ENCODE results near the gene ARL5B.

The ARL5B gene

DNA sequence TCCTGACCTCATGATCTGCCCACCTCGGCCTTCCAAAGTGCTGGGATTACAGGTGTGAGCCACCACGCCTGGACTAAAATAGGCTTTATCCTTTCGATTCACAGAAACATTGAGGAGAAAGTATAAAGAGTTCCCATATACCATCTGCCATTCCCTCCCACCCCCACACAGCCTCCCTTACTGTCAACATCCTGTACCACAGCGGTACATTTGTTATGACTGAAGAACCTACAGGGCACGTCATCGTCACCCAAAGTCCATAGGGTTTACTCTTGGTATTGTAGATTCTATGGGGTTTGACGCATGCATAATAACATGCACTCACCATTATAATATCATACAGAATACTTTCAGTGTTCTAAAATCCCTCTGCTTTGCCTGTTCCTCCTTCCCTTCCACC lies 28.0 kb downstream of the ARL5B start:
- Histone ChIP-seq H3K9me3 (ENCODE audit: control insufficient read depth, low read length) (no peaks in the 10 kb centered on the region), H3K27me3 (ENCODE audit: control insufficient read depth, insufficient read depth, low read length) (no peaks in the 10 kb centered on the region), H3K36me3 (ENCODE audit: control insufficient read depth, insufficient read depth, low read length) (no peaks in the 10 kb centered on the region), H3K4me3 (ENCODE audit: low read length) (no peak overlapping the region), H3K9ac (ENCODE audit: low read length) (no peak overlapping the region), H3K4me1 (ENCODE audit: control insufficient read depth, insufficient read depth, low read length) (no peaks in the 10 kb centered on the region)

DNA sequence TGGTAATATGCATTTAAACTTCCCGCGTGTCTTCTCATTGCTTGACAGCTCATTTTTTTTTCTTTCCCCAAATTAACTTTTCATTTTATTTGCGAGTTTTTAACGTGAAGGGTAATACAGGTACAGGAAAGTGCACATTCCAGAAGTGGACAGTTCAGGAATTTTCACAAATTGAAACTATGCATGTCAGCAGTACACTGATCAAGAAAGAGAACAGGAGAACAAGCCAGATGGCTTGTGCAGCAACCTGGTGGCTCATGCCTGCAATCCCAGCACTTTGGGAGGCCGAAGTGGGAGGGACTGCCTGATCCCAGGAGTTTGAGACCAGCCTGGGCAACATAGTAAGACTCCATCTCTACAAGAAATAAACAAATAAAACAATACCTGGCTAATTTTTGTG lies 28.5 kb downstream of the ARL5B start:
- Histone ChIP-seq H3K9me3 (ENCODE audit: control insufficient read depth, low read length) (no peaks in the 10 kb centered on the region), H3K4me3 (ENCODE audit: low read length) (no peak overlapping the region), H3K36me3 (ENCODE audit: control insufficient read depth, insufficient read depth, low read length) (no peaks in the 10 kb centered on the region), H3K9ac (ENCODE audit: low read length) (no peak overlapping the region), H3K4me1 (ENCODE audit: control insufficient read depth, insufficient read depth, low read length) (no peaks in the 10 kb centered on the region), H3K27me3 (ENCODE audit: control insufficient read depth, insufficient read depth, low read length) (no peaks in the 10 kb centered on the region)

DNA sequence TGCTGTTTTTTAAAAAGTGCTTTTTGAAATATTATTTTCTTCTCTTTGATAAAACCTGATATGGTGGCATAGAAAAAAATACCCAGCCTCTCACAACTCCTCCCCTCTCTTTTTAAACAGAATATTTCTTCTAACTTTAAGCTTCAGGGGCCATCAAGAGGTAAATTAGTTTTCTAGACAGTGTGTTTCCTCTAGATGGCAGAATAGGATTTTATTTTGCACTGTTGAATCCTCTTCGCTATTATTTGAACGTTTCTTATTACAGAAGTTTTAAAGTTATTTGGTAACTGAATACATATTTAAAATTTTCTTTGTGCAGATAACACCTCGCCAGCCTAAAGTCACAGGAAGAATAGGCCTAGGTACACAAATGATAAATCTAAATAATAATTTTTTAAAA lies 30.3 kb downstream of the ARL5B start:
- no peaks in the 10 kb centered on the region for H3K27me3 ChIP-seq (ENCODE audit: control insufficient read depth, insufficient read depth, low read length)
- no peaks in the 10 kb centered on the region for H3K4me1 ChIP-seq (ENCODE audit: control insufficient read depth, insufficient read depth, low read length)
- no peak overlapping the region for H3K9ac ChIP-seq (ENCODE audit: low read length)
- H3K36me3 ChIP-seq (ENCODE audit: control insufficient read depth, insufficient read depth, low read length), result no peaks in the 10 kb centered on the region
- H3K4me3 ChIP-seq (ENCODE audit: low read length), result no peak overlapping the region
- no peaks in the 10 kb centered on the region for H3K9me3 ChIP-seq (ENCODE audit: control insufficient read depth, low read length)

DNA sequence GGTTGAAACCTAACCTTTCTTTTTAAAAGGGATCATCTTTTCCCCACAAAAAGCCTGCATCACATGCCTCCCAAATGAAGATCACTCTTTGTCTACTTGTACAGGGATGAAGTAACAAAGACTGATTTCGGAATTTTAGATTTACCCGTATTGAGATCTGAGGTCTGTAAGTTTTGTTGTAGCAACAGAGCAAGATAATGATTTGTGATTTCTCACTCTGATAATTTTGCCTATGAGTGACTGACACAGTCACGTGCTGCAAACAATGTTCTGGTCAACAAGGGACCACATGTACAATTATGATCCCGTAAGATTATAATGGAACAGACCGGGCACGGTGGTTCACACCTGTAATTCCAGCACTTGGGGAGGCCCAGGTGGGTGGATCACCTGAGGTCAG lies 31.3 kb downstream of the ARL5B start:
- no peaks in the 10 kb centered on the region for H3K27me3 ChIP-seq (ENCODE audit: control insufficient read depth, insufficient read depth, low read length)
- H3K9me3 ChIP-seq (ENCODE audit: control insufficient read depth, low read length), result no peaks in the 10 kb centered on the region
- no peaks in the 10 kb centered on the region for H3K36me3 ChIP-seq (ENCODE audit: control insufficient read depth, insufficient read depth, low read length)
- H3K4me1 ChIP-seq (ENCODE audit: control insufficient read depth, insufficient read depth, low read length), result no peaks in the 10 kb centered on the region
- no peak overlapping the region for H3K4me3 ChIP-seq (ENCODE audit: low read length)
- H3K9ac ChIP-seq (ENCODE audit: low read length), result no peak overlapping the region

DNA sequence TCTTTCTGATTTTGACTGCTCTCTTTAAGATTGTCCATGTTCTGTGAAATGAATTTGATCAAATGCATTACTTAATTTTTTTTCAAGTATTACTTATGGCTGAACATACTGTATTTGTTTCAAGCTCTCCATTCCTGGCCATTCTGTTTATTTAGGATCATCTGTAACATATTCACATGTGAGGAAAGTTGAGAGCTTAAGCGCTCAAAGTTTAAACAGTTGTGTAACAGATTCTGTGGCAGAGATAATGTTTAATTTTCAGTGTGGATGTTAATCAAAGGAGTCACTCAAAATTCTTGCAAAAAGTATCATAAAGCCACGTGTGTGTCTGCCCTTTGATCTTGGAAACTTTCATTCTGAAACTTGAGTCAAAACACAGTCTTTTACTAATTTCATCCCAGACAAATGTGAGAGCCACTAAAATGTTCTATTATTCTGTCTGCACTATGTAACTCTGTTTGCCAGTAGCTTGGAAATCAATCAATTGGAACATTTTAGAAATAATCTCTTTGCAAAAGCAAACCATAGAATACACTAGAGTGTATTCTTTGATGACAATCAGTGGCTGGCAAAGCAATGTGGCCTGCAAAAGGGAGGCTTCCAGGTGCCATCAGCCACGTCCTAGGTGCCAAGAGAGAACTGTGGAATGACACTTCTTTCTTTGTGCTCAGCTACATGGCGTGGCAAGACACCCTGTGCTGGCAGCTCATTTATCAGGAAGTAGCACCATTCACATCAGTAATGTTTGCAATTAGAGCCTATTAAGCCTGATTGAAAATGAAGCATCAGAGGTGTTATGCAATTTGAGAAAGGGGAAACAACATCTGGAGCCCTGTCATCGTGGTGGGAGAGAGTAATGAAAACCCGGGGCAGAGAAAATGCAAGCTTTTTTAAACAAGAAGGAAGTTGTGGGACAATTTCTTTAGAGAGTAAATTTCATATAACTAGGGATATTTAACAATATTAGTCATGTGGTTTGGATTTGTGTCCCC lies 40.9 kb downstream of the ARL5B start:
- Histone ChIP-seq H3K9me3 (ENCODE audit: control insufficient read depth, low read length) (no peaks in the 10 kb centered on the region), H3K9ac (ENCODE audit: low read length) (no peak overlapping the region), H3K4me1 (ENCODE audit: control insufficient read depth, insufficient read depth, low read length) (no peaks in the 10 kb centered on the region), H3K27me3 (ENCODE audit: control insufficient read depth, insufficient read depth, low read length) (no peaks in the 10 kb centered on the region), H3K36me3 (ENCODE audit: control insufficient read depth, insufficient read depth, low read length) (no peaks in the 10 kb centered on the region), H3K4me3 (ENCODE audit: low read length) (no peak overlapping the region)

DNA sequence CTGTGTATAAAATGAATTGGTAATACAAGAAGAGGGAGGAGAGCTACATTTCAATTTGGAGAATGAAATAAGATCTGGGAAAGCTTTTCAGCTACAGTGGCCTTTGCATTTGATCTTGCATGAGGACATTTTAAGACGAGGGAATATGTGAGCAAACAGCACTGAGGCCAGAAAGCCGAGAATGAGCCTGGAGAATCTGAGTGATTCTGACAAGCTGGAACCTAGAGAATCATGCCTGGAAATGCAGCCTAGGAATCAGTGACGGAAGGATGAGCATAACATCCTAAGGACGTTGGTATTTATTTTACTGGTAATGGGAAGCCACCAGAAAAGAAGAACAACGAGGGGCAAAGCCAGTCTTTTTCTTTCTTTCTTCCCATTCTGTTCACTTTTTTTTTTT lies 44.3 kb downstream of the ARL5B start:
- no peaks in the 10 kb centered on the region for H3K27me3 ChIP-seq (ENCODE audit: control insufficient read depth, insufficient read depth, low read length)
- no peaks in the 10 kb centered on the region for H3K9me3 ChIP-seq (ENCODE audit: control insufficient read depth, low read length)
- no peaks in the 10 kb centered on the region for H3K36me3 ChIP-seq (ENCODE audit: control insufficient read depth, insufficient read depth, low read length)
- H3K4me1 ChIP-seq (ENCODE audit: control insufficient read depth, insufficient read depth, low read length), result no peaks in the 10 kb centered on the region
- no peak overlapping the region for H3K9ac ChIP-seq (ENCODE audit: low read length)
- H3K4me3 ChIP-seq (ENCODE audit: low read length), result no peak overlapping the region

DNA sequence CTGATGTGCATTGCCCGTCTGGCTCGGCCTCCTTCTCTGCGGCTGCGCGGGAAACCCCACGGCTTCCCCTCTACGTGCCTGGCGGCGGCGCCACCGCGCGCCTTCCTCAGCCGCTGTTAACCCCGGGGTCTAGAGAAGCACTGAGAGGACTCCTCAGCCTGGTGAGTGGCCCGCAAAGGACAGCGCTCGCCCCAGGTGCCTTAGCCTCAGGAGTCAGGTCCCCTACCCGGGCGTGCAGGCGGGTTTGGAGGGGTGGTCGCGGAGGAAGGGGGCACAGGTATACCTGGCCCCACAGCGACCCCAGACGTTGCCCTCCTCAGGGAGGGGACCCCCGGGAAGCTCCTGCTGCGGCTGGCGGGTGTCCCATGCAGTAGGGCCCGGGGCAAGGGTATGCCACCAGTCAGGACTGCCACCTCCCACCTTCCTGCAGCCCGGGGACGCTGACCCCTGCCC lies 51.0 kb downstream of the ARL5B start:
- H3K9me3 ChIP-seq (ENCODE audit: control insufficient read depth, low read length), result no peaks in the 10 kb centered on the region
- H3K36me3 ChIP-seq (ENCODE audit: control insufficient read depth, insufficient read depth, low read length), result no peaks in the 10 kb centered on the region
- H3K9ac ChIP-seq (ENCODE audit: low read length), result no peak overlapping the region
- no peak overlapping the region for H3K4me3 ChIP-seq (ENCODE audit: low read length)
- H3K4me1 ChIP-seq (ENCODE audit: control insufficient read depth, insufficient read depth, low read length), result no peaks in the 10 kb centered on the region
- no peaks in the 10 kb centered on the region for H3K27me3 ChIP-seq (ENCODE audit: control insufficient read depth, insufficient read depth, low read length)

DNA sequence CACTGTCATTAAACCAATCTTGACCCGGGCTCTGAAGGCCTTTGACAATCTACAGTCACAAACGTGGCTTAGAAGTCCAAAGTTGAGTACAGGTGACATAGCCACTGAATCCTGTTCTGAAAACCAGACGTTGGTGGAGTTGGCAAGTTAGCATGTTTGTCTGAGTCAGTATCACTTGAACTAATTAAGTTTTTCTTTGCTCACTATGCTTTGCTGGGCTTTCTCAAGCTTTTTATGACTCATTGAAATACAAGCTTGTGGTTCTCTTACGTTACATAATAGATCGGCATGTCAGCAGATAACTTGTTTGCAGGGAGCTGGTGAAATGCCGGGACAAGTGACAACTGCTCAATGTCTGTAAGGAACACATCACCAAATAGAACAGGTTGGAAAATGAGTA lies 53.8 kb downstream of the ARL5B start:
- no peaks in the 10 kb centered on the region for H3K27me3 ChIP-seq (ENCODE audit: control insufficient read depth, insufficient read depth, low read length)
- H3K9ac ChIP-seq (ENCODE audit: low read length), result no peak overlapping the region
- H3K4me3 ChIP-seq (ENCODE audit: low read length), result no peak overlapping the region
- H3K36me3 ChIP-seq (ENCODE audit: control insufficient read depth, insufficient read depth, low read length), result no peaks in the 10 kb centered on the region
- no peaks in the 10 kb centered on the region for H3K4me1 ChIP-seq (ENCODE audit: control insufficient read depth, insufficient read depth, low read length)
- H3K9me3 ChIP-seq (ENCODE audit: control insufficient read depth, low read length), result no peaks in the 10 kb centered on the region

DNA sequence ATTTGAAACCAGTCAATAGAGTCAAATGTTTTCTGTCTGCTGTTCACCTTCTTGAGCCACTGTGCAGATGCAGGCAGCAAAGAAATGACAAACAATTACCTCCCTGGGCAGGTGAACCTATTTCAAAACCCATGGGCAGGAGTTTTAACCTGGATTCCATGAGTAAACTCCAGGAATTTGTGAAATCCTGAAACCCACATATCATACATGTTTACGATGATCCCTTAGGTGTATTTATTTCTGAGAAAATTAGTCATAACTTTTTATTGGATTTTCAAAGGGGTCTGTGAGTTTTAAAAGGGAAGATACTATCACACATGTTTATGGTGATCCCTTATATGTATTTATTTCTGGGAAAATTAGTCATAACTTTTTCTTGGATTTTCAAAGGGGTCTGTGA lies 59.8 kb downstream of the ARL5B start:
- Histone ChIP-seq H3K4me1 (ENCODE audit: control insufficient read depth, insufficient read depth, low read length) (no peaks in the 10 kb centered on the region), H3K27me3 (ENCODE audit: control insufficient read depth, insufficient read depth, low read length) (no peaks in the 10 kb centered on the region), H3K9ac (ENCODE audit: low read length) (no peak overlapping the region), H3K4me3 (ENCODE audit: low read length) (no peak overlapping the region), H3K9me3 (ENCODE audit: control insufficient read depth, low read length) (no peaks in the 10 kb centered on the region), H3K36me3 (ENCODE audit: control insufficient read depth, insufficient read depth, low read length) (no peaks in the 10 kb centered on the region)

DNA sequence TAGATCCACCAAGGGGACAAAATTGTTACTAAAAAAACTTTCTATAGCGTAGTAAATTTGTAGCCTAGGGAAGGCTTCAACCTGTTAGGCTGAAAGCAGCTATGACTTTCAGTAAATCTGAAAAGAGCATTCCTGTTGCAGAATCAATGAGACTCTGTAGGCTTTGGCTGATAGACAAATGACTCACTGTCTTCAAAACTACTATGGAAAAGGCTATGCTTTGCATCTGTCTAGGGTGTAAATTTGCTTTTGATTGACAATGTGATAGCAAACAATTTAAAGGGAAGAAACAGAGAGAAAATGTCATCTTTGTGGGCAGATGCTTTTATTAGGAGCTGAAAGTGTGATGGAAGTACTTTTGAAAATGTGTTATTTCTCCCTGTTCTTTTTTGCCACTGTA lies 60.6 kb downstream of the ARL5B start:
- Histone ChIP-seq H3K27me3 (ENCODE audit: control insufficient read depth, insufficient read depth, low read length) (no peaks in the 10 kb centered on the region), H3K36me3 (ENCODE audit: control insufficient read depth, insufficient read depth, low read length) (no peaks in the 10 kb centered on the region), H3K9me3 (ENCODE audit: control insufficient read depth, low read length) (no peaks in the 10 kb centered on the region), H3K4me3 (ENCODE audit: low read length) (no peak overlapping the region), H3K9ac (ENCODE audit: low read length) (no peak overlapping the region), H3K4me1 (ENCODE audit: control insufficient read depth, insufficient read depth, low read length) (no peaks in the 10 kb centered on the region)

DNA sequence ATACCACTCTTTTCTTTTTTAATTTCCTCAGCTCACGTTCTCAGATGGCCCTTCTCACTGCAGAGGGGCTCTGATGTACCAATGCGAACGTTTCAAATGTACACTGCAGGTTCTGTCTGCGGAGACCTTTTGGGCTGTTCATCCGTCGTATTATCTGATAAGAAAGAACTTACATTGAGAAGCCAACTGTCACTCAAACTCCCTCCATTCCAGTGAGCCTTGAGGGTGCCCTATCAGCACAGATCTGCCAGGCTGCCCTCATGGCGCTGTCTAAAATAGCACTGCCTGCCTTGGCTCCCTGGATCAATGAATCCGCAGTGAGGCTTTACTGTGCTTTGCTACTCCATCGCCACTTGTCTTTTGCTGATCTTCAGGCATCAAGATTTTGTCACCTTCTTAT lies 61.8 kb downstream of the ARL5B start:
- Histone ChIP-seq H3K4me3 (ENCODE audit: low read length) (no peak overlapping the region), H3K36me3 (ENCODE audit: control insufficient read depth, insufficient read depth, low read length) (no peaks in the 10 kb centered on the region), H3K9me3 (ENCODE audit: control insufficient read depth, low read length) (no peaks in the 10 kb centered on the region), H3K9ac (ENCODE audit: low read length) (no peak overlapping the region), H3K4me1 (ENCODE audit: control insufficient read depth, insufficient read depth, low read length) (no peaks in the 10 kb centered on the region), H3K27me3 (ENCODE audit: control insufficient read depth, insufficient read depth, low read length) (no peaks in the 10 kb centered on the region)

DNA sequence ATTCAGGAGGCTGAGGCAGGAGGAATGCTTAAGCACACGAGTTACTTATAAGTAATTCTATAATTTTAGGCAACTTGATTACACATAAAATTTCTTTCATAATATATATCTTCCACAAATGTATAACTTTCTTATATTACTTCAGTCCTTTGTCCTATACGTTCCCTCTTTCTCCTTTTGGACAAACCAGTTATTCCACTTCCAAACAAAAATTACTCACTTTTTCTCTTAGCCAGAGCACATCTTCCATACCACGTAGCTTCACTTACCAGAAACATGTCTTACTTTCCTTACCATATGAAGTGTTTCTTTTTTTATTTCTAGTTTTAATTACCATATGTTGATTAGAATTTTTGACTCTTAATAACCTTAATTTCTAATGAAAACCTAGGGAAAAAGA lies 64.6 kb downstream of the ARL5B start:
- H3K4me1 ChIP-seq (ENCODE audit: control insufficient read depth, insufficient read depth, low read length), result no peaks in the 10 kb centered on the region
- no peaks in the 10 kb centered on the region for H3K27me3 ChIP-seq (ENCODE audit: control insufficient read depth, insufficient read depth, low read length)
- H3K9ac ChIP-seq (ENCODE audit: low read length), result no peak overlapping the region
- H3K9me3 ChIP-seq (ENCODE audit: control insufficient read depth, low read length), result no peaks in the 10 kb centered on the region
- H3K36me3 ChIP-seq (ENCODE audit: control insufficient read depth, insufficient read depth, low read length), result no peaks in the 10 kb centered on the region
- H3K4me3 ChIP-seq (ENCODE audit: low read length), result no peak overlapping the region
